Measurements from ENCODE around the gene PLOD2. TPM values are rescaled to one million over a fixed set of nuclear protein-coding genes. Genes with fewer than 3 reads are reported as not detected.

PLOD2 gene
- total RNA-seq, 2 experiments from 2014 or later = not detected

GRCh38 chr3:146026547-146026946, 134.4 kb downstream of the PLOD2 start:
- no peaks in the 10 kb centered on the region for H3K4me1 Mint-ChIP-seq (ENCODE audit: low read depth)
- H3K9me3 Mint-ChIP-seq = peaks cover 9% of the 10 kb centered on the region
- TF ChIP-seq, protein P1, sequence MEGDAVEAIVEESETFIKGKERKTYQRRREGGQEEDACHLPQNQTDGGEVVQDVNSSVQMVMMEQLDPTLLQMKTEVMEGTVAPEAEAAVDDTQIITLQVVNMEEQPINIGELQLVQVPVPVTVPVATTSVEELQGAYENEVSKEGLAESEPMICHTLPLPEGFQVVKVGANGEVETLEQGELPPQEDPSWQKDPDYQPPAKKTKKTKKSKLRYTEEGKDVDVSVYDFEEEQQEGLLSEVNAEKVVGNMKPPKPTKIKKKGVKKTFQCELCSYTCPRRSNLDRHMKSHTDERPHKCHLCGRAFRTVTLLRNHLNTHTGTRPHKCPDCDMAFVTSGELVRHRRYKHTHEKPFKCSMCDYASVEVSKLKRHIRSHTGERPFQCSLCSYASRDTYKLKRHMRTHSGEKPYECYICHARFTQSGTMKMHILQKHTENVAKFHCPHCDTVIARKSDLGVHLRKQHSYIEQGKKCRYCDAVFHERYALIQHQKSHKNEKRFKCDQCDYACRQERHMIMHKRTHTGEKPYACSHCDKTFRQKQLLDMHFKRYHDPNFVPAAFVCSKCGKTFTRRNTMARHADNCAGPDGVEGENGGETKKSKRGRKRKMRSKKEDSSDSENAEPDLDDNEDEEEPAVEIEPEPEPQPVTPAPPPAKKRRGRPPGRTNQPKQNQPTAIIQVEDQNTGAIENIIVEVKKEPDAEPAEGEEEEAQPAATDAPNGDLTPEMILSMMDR (IDR thresholded peaks at IDR 0.05) = no peak
- ChIA-PET POLR2A (no interaction called here), CTCF (no interaction called here)
- Histone ChIP-seq H3K4me1 (ENCODE audit: insufficient read depth, low read length) (no peaks in the 10 kb centered on the region), H3K27me3 (ENCODE audit: control insufficient read depth in 1 of 2, insufficient read depth in 2 of 2, low read length in 2 of 2) (no peaks in the 10 kb centered on the region), H3K36me3 (ENCODE audit: insufficient read depth, low read length) (no peaks in the 10 kb centered on the region), H3K4me3 (ENCODE audit: low read length) (no peak overlapping the region), H3K27ac (ENCODE audit: low read depth in 1 of 2, low read length in 2 of 2) (no peak overlapping the region), H3K9me3 (ENCODE audit: control insufficient read depth in 1 of 2, insufficient read depth in 1 of 2, low read length in 2 of 2) (no peaks in the 10 kb centered on the region)
- intact Hi-C loops (cut with DNase I, micrococcal nuclease) = no loop called here
- no peak overlapping the region for H3K4me3 Mint-ChIP-seq
- no peak overlapping the region for H3K27ac Mint-ChIP-seq
- no peak for ATAC-seq (ENCODE audit: poor library complexity)
- no peak for DNase-seq
- no peaks in the 10 kb centered on the region for H3K27me3 Mint-ChIP-seq
- no peaks in the 10 kb centered on the region for H3K36me3 Mint-ChIP-seq (ENCODE audit: low read depth)

DNA sequence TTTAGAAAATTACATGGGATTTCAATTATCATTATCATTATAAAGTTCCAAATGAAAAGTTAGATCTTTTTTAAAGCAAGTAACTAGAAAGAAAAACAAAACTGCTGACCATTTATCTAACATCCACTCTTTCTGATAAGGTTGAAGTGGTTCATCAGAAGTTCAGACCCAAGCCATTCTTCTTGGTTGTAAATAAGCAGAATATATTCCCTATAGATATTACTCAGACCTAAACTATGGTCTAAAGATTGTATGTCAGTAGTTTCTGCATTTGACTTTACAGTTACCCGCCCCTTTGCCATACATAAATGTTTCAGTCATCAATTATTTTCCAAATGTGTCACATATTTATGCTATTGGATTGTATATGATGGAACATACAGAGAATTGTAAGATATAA, 136.7 kb downstream of the PLOD2 start:
- CTCF ChIA-PET = no interaction called here

GRCh38 chr3:146020969-146021368, 140.0 kb downstream of the PLOD2 start:
- H3K27me3 Mint-ChIP-seq = no peaks in the 10 kb centered on the region
- no peak for DNase-seq
- CTCF ChIA-PET = no interaction called here

More for the DNA sequence above, 136.7 kb downstream of the PLOD2 start:
- ATAC-seq (ENCODE audit: poor library complexity) = no peak
- Mint-ChIP-seq H3K27me3 (no peaks in the 10 kb centered on the region), H3K4me1 (ENCODE audit: low read depth) (no peaks in the 10 kb centered on the region), H3K36me3 (ENCODE audit: low read depth) (no peaks in the 10 kb centered on the region), H3K9me3 (no peaks in the 10 kb centered on the region), H3K4me3 (no peak overlapping the region), H3K27ac (no peak overlapping the region)
- TF ChIP-seq, protein P1 (IDR thresholded peaks at IDR 0.05) = no peak
- H3K27ac ChIP-seq (ENCODE audit: low read depth in 1 of 2, low read length in 2 of 2) = no peak overlapping the region
- no peaks in the 10 kb centered on the region for H3K4me1 ChIP-seq (ENCODE audit: insufficient read depth, low read length)
- no peaks in the 10 kb centered on the region for H3K36me3 ChIP-seq (ENCODE audit: insufficient read depth, low read length)
- POLR2A ChIA-PET = no interaction called here
- no peaks in the 10 kb centered on the region for H3K27me3 ChIP-seq (ENCODE audit: control insufficient read depth in 1 of 2, insufficient read depth in 2 of 2, low read length in 2 of 2)
- DNase-seq = no peak
- intact Hi-C loops (cut with DNase I, micrococcal nuclease) = no loop called here
- H3K9me3 ChIP-seq (ENCODE audit: control insufficient read depth in 1 of 2, insufficient read depth in 1 of 2, low read length in 2 of 2) = no peaks in the 10 kb centered on the region
- H3K4me3 ChIP-seq (ENCODE audit: low read length) = no peak overlapping the region

More at GRCh38 chr3:146020969-146021368, 140.0 kb downstream of the PLOD2 start:
- ATAC-seq (ENCODE audit: poor library complexity) = no peak
- Histone ChIP-seq H3K4me3 (ENCODE audit: low read length) (no peak overlapping the region), H3K27ac (ENCODE audit: low read depth in 1 of 2, low read length in 2 of 2) (no peak overlapping the region), H3K4me1 (ENCODE audit: insufficient read depth, low read length) (no peaks in the 10 kb centered on the region), H3K27me3 (ENCODE audit: control insufficient read depth in 1 of 2, insufficient read depth in 2 of 2, low read length in 2 of 2) (no peaks in the 10 kb centered on the region), H3K36me3 (ENCODE audit: insufficient read depth, low read length) (no peaks in the 10 kb centered on the region), H3K9me3 (ENCODE audit: control insufficient read depth in 1 of 2, insufficient read depth in 1 of 2, low read length in 2 of 2) (peaks cover 0 to 3% of the 10 kb centered on the region in 2 experiments)
- peaks cover 10% of the 10 kb centered on the region for H3K9me3 Mint-ChIP-seq
- H3K4me1 Mint-ChIP-seq (ENCODE audit: low read depth) = no peaks in the 10 kb centered on the region
- H3K27ac Mint-ChIP-seq = no peak overlapping the region
- no peak overlapping the region for H3K4me3 Mint-ChIP-seq
- TF ChIP-seq, protein P1 (IDR thresholded peaks at IDR 0.05) = no peak
- no peaks in the 10 kb centered on the region for H3K36me3 Mint-ChIP-seq (ENCODE audit: low read depth)
- intact Hi-C loops (cut with DNase I, micrococcal nuclease) = no loop called here
- POLR2A ChIA-PET = no interaction called here
